Stimulated activated CD8-positive, alpha-beta memory T cell treated with anti-CD3 and anti-CD28 coated beads, Interleukin-12 subunit alpha, Interleukin-12 subunit beta, amount 100 ng/mL, for 24 hours (primary cell): ENCODE results near the gene USP6NL.
"Not testable (repeated sequence)": the region's sequence is repeated elsewhere in the genome, so short reads cannot be mapped to it uniquely, and the experiment has no call there.

Source experiments
- DNase-seq: peaks from one replicate; pipeline ENCODE4 v3.0.0-alpha.2; 2020; ENCODE audit errors: extremely low read depth

The USP6NL gene

DNA sequence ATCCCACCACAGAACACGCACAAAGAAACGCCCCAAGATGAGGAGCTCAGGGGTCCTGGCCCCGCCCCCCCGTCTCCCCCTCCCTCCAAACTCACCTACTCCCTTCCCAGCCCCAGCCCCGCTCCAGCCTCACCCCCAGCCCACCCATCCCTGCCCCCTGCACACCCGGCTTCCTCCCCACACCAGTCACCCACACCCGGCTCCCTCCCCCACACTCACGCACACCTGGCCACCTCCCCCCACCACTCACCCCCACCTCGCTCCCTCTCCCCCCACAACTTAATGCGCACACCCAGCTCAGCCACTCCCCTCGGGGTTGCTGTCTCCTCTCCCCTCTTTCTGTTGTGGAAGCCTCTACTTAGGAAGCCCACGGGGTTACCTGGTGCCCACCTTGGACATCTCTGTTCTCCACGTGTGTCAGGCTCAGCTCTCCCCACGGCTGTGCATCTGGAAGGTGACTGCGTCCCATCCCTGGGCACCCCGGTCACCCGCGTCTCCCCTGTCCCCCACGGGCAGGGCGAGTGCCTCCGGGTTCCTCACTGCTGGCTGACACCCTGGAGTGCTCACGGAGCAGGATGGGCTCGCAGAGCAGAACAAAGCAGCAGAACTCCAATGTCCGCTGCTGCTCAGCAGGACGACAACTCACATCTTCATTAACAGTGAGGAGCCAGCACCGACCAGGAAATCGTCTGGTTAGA is 166.8 kb downstream of the USP6NL start:
- DNase-seq: no peak

DNA sequence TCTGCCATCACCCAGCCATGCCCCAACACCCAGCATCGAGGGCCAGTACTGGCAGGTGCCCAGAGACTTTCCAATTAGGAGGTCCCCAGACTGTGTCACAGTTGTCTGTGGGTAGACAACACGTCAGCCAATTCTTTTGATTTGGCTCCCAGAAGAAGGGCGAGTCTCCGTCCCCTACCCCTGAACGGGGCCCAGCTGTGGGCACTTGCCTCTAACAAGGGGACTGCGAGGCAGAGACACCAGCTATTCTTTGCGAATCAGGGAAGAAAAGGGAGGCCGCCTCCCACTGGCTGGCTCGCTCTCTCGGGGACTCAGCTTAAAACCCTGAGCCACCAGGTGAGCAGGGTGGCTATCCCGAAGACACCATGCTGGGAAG is 167.3 kb downstream of the USP6NL start:
- no peak for DNase-seq

DNA sequence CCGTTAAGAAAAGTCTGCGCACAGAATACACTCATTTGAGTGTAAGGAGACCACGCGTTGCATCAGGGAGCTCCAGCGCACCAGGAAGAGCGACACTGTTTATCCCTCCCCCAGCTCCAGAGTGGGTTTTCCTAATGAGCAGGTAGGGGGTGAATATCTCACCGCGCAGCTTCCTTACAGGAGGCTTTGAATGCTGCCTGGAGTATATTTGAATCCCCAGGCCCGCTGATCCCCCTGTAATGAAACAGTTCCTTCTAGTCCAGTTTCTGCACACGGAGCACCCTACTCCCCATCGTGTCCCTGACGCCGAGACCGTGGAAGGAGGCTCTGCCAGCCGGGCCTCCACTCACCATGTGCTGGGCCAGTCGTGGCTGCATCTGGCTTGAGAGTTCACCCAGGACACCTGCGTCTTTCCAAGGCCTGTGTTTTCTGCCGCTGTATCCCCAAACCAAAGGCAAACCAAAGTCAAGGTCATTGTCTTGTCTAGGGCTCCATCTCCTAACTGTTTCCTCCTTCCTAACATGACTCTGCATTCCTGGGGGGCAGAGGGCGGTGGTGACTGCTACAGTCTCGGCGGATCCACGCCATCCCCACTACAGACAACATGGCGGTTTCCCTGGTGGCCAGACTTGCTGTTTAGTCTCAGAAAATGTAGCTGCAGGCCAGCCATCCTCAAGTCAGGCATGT is 167.8 kb downstream of the USP6NL start:
- DNase-seq: no peak

DNA sequence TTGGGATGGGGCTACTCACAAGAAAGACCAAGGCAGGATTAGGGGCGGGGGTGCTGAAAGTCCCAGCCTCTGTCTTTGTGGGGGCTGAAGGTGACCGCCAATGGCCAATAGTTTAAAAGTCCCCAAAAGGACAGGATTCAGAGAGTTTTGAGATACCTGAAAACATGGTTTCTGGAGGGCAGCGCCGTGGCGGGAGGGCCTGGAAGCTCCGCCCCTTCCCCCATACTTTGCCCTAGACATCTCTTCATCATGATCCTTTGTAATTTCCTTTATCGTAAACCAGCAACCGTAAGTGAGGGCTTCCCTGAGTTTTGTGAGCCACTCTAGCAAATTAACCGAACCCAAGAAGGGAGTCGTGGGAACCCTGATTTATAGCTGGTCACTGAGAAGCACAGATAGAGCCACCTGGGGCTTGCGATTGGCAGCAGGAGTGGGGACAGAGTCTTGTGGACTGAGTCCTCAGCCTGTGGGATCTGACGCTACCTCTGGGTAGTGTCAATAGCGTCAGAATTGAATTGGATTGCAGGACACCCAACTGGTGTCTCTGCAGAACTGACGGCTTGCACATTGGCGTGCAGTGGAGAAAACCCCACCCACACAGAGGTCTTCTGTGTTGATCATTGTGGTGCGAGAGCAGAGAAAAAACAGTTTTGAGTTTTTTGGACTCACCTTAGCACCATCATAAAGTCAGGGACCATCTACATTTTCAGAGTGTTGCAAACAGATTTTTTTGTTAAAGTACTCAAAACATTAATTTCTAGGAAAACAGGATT is 169.3 kb downstream of the USP6NL start:
- no peak for DNase-seq

DNA sequence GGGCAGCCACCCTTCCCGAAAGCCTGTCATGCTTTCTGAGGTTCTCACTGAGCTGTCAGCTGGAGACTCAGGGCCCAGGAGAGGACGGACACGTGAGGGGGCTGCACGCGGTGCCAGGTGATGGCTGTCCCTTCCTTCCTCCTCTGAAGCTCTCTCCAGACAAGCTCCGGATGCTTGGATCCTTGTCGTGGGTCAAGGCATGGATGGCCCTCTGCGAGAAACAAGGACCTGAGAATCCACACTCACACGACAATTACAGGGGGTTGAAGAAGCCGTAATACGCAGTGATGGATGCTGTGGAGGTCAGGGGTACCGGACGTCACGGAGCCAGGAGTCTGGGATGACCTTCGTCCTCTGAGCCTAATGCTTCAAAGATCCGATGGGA is 170.3 kb downstream of the USP6NL start:
- no peak for DNase-seq

DNA sequence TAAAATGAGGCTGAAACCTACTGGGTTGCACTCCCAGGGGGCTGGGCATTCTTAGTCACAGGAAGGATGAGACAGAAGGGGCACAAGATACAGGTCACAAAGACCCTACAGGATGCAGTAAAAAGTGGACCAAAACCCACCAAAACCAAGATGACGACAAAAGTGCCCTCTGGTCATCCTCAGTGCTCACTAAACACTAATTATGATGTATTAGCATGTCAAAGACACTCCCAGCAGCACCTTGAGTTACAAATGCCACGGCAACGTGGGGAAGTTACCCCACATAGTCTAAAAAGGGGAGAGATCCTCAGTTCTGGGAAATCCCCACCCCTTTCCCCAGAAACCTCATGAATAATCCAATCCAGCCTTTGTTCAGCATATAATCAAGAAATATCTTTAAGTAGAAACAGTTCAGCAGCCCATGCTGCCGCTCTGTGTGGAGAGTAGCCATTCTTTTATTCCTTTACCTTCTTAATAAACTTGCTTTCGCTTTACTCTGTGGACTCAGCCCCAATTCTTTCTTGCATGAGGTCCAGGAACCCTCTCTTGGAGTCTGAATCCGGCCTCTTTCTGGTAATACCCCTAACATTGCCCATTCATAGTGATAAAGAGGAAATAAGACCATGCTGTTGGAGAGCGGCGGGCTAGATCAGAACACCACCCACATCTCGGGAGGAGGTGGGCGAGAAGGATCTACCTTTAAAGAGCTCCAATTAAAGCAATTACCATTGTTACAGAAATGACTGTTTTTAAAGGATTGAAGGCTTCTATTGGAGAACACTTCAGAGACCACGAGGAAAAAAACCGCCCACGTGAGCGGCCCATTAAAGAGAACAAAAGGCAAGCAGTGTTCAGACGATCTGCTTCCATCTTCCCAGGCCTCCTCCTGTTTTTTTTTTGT is 170.9 kb downstream of the USP6NL start:
- DNase-seq: no peak

DNA sequence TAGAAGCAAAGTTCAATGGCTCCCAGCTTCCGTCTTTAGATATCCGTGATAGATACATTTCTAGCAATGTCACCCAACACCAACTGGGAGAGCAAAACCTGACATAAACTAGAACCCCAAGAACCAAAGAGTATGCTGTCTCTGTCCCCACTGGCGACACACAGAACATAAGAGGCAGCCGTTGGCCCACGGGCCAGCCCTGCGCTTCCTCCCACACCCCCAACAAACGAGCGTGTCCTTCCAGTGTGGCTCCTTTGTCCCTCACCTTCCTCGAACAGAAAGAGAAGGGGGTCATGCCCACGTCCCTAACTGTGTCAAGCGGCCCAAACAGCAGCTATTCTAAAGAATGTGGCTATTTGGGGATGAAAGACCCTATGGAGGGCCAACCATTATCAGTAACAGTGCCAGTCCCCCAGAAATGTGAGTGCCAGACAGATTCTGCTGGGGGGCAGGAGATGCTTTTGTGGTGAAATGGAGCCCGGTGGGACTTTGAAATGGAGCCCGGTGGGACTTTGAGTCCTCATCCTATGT is 171.9 kb downstream of the USP6NL start:
- DNase-seq: no peak

DNA sequence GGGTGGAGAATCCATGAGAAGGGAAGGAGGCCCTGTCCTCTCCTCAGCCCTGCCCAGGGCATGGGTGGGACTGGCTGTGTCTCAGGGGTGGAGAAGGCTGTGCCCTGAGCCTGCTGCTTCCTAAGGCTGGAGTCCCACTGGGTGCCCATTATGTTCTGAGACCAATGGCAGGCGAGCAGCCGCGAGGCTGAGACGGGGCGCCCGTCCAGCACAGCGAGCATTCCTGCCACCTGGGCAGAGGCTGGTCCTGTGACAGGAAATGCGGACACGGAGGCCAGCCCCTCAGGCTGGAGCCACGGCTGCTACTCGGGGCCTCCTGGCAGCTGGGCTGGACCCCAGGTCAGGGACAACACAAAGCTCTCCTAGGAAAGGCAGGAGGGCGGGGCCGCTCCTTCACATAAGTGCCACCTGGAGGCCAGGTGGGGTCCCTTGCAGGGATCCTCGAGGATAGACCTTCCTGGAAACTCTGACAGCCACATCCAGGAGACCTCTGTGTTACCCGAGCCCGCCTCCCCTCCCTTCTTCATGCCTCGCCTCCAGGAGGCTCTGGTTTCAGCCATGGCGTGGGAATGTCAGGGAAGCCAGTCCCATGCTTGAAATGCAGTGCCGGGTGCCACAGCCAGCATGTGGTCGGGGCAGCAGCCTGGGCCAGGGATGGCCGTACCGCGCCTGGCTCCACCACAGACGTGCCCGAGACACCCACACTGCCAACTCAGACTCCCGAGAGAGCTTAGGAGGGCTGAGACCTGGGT is 173.9 kb downstream of the USP6NL start:
- no peak for DNase-seq

DNA sequence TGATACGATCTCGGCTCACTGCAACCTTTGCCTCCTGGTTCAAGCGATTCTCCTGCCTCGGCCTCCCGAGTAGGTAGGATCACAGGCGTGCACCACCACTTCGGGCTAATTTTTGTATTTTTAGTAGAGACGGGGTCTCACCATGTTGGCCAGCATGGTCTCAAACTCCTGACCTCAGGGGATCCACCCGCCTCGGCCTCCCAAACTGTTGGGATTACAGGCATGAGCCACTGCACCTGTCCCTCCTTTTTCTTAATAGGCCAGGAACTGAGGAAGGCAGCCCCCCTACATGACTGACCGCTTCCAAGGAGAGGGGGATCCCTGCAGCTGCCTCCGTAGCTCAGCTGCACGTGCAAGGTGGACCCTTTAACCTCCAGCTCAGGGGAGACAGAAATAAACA is 175.0 kb downstream of the USP6NL start:
- not testable (repeated sequence) for DNase-seq

DNA sequence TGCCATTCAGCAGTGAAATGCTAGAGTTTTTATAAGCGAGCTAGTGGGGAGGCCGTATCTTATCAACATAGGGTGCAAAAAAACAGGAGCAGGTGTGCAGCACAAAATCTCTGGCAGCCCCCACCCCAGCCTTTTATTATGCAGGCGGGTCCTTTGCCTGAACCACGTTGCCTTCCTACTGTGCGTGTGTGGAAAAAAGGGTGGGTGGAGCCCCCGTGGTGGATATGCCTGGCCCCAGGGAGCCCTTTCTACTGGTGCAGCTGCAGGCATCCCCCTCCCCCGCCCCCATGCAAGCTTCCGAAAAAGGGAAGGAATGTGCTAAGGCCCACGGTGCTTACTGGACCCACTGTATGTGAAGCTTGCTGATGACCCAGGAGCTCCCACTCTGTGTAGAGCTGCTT is 175.9 kb downstream of the USP6NL start:
- no peak for DNase-seq

DNA sequence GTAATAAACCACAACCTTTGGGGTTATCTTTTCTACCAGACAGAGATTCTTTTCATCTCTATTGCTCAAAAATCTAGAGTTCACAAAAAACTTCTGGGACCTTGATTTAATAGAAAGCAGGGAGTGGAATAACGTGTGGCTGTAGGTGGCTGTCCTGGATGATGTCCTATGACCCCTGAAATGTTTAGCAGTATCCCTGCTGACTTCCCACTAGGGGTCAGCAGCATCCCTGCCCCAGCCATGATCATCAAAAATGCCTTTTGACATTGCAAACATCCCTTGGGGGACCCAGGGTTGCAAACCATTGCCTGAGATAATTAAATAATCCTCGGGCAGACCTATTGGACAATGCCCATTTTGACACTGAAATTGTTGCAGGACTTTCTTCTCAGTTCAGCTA is 177.1 kb downstream of the USP6NL start:
- no peak for DNase-seq

DNA sequence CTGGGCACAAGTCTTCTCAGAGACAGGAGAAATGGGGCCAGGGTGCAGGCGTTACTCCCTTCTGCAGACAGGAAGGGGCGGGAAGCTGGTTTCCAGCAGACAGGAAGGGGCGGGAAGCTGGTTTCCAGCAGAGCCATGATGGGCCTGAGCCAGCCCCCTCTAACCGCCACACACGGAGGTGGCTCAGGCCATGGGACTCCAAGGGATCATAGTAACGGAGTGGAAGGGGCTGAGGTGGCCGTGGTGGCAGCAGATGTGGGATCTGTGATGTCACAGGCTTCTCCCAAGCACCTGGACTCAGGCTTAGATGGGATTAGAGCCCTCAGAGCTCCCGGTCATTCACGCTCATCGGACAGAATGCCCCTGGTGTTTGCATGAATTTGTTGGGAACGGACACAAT is 177.8 kb downstream of the USP6NL start:
- DNase-seq: no peak

DNA sequence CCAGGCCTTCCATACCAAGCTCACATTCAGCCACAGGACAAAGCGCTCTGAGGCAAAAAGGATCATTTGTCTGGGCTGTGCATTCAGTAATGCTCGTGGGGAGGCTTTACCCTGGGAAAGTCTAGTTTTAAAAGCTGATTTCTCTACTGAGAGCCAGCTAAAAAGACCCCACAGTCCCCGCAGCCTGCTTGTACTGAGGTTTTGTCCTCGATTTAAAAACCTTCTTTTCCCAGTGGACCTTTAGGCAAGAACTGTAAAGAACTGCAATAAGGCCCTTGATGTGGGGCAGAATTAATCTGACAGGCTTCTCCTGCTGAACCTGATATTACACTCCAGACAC is 180.3 kb downstream of the USP6NL start:
- no peak for DNase-seq

DNA sequence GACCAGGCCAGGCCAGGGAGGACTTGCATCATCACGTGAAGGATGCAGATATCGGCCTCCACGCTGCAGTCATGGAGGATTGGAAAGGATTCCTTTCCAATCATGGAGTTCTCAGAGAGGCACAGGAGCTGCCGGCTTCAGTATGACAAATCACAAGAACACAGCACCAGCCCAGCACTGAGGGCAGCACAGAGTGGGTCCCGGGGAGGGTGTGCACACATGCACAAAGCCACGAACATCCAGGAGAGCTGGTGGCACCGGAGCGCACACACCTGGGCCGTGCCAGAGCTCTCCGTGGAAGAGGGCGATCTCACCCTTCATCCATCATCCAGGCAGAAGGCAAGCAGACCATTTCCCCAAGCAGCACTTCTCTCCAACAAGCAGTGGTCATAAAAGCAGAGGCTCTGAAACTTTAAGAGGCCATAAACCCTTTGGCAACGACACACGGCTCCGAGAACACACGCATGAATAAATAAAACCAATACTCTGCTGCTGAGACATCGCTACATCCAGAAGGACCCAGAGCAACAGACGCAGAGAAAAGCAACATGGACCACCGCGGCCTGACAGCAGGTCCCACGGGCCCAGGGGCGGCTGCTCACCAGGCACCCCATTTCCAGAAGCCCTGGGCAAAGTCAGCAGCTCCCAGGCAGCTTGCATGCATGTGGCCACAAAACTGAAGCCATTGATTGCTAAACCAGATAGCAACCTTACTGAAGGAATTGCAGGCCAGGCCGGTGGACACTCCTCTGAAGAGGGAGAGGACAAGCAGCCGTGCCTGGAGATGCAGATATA is 180.8 kb downstream of the USP6NL start:
- DNase-seq: no peak

DNA sequence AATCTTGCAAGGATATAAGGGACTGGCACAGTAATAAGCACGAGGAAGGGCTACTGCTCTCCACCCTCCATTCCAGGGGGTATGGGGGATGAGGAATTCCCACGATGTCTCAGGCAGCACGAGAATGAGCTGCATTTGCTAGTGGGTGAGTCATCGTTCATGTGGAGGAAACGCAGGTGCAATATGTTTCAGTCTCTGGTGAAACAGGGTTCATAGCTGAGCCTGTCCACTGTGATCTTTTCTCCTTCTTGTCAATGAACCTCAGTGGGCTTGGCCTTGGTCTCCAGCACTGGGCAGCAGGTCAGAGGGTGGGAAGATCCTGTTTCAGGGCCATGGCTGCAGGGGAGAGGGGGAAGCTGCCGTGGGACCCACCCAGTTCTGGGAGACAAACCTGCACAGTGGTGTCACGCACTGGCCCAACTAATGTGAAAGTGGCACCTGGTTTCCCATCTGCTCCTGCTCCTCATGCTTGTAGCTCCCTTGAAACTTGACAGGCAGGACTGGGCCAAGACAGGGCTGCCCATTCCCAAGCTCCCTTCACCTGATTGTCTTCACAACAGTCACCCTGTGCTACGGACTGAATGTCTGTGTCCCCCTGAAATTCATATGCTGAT is 181.9 kb downstream of the USP6NL start:
- DNase-seq: no peak

DNA sequence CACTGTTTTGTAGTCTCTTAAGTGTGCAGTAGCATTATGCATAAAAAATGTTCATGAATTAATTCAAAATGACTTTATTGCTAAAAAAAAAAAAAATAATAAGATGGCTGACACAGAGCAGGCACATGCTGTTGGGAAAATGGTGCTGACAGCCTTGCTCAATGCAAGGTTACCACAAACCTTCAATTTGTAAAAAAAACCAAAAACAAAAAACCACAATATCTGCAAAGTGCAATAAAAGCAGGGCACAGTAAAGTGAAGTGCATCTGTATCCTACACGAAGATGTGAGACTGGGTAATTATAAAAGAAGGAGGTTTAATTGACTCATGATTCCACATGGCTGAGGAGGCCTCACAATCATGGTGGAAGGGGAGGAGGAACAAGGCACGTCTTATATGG is 185.8 kb downstream of the USP6NL start:
- no peak for DNase-seq

DNA sequence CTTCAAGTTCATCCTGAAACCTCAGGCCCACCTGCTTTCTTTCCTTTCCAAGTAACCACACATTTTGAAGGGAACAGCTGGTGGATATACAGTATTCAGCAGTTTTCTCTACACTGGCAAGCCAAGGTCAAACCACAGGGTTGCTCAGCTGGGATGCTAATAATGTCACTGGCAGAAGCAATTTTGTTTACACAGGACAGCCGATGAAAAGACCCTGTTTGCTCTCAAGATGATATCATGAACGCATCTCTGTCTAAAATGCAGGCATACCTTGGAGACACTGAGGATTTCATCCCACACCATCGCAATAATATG is 186.2 kb downstream of the USP6NL start:
- DNase-seq: no peak

DNA sequence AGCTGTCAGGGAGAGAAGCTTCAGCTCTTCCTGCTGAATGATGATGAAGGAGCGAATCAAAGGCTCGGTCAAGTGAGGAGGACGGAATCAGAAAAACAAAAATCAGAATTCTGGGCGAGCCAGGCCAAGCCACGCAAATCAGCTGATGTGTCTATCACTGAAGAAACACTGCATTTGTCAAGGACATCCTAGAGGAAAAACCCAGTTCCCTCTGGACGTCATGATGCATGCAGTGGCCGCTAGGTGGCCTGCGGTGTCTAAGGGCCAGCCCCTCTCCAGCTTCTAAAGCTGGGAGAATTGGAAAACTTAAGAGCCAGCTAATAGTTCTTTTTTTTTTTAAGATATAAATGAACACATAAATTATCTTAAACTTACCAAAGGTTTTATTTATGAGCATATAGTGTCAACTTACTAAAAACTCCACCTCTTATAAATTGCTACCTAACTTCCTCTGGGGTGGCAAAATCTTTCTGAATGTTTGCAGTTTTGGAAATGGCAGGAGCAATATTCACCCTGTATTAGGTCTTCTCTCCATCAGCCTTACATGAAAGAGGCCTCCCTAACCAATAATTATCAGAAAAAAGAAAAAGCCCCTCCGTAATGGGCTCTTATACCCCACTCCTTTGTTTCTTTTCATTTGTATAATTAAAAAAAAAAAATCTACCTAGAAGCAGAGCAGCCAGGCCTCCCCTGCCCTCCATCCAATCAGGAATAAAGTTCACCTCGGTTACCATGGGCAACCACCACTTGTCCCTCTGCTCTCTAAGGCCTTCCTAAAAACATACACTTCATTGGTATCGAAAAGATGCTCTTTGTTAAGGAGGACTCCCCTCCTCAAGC is 186.8 kb downstream of the USP6NL start:
- DNase-seq: no peak

DNA sequence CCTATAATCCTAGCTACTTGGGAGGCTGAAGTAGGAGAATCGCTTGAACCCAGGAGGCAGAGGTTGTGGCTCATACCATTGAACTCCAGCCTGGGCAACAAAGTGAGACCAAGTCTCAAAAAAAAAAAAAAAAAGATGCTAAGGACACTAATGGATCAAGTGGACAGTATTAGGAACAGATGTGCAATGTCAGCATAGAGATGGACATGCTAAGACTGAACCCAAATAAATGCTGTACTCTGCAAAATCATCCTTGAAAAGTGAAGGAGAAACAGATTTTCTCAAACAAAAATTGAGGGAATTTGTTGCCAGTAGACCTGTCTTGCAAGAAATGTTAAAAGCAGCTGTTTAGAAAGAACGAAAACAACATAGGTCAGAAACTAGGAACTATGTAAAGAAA is 194.5 kb downstream of the USP6NL start:
- DNase-seq: no peak
